Measurements from ENCODE around the gene ITFG1.

DNA sequence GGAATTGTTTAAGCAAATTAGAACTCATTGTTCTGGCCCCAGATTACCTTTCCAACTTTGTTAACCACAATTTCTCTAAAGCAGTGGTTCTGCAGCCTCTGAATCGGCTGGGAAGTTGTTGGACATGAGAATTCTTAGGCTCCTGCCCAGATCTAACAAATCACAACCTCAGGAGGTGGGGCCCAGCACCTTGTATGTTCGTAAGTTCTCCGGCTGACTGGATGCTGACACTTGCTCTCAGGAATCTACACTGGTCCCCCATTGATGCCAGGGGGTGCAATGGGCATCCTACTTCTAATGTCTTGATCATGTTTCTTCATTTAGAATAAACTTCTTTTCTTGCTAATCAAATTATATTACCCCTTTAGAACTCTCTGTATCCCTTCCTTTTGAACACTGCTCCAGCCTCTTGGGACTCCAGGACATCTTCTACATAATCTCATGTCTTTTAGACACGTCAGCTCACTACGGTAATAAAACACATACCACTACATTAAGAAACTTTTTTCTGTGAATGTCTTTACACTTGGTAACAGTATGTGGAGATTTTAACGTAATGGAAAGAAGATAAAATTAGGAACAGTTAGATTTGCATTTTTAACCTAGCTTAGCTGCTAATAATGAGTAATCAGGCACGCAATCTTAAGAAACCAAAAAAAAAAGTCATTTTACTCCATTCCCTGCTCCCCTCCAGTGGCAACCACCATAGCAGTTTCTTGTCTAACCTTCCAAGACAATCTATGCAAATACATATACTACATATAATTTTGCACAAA, 143.2 kb downstream of the ITFG1 start:
- TF ChIP-seq EZH2 (IDR thresholded peaks at IDR 0.05) (no peak), POLR2AphosphoS5 (IDR thresholded peaks at IDR 0.05; ENCODE audit: borderline replicate concordance, low read depth, low read length) (no peak), FOXP2 (optimal IDR thresholded peaks at IDR 0.05; ENCODE audit: control extremely low read depth, extremely low read length, insufficient read depth) (no peak)

Data from SK-N-MC (cell line).